Measurements from ENCODE around the gene PSMD7. TPM values are rescaled to one million over a fixed set of nuclear protein-coding genes. Genes with fewer than 3 reads are reported as not detected.

Gene PSMD7
- total RNA-seq, 1 donor = 70.1 TPM

DNA sequence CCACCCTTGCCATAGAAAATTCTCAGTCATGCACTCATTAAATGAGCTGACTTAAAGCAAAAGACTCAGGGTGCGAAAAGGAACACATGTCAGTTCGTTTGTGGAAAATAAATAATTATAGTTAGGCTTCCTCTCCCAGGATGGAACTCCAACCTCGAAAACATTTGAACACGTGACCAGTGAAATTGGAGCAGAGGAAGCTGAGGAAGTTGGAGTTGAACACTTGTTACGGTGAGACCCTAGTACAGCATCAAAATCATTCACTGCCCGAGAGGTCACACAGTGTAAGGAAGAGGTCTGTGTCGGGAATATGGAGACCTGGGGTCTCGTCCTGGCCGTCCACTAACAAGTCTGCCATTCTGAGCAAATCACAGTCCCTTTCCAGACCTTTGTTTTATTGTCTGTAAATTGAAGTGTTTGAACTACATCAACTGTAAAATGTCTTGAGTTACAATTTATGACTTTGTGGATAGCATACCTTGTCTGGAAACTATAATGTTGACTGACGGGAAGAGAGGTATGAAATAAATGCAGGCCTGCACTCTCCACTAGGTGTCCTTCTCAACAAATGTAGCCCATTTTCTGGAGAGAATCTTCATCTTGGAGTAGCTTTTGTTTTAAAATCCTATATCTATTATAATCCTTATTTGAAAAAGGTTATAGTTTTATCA, 7.7 kb downstream of the PSMD7 start:
- peak; percentile 35 for TF ChIP-seq CTCF (IDR thresholded peaks at IDR 0.05; ENCODE audit: insufficient read depth, low read length)
- no peak for DNase-seq (ENCODE audit: low read depth)
- no peak overlapping the region for H3K4me3 ChIP-seq (ENCODE audit: low read depth, low read length)

- TF ChIP-seq CTCF (IDR thresholded peaks at IDR 0.05; ENCODE audit: insufficient read depth, low read length) = no peak
These were observed 8.2 kb downstream of the PSMD7 start for GRCh38 chr16:74304835-74305176.

GRCh38 chr16:74305281-74305680, 8.7 kb downstream of the PSMD7 start:
- TF ChIP-seq CTCF (IDR thresholded peaks at IDR 0.05; ENCODE audit: insufficient read depth, low read length) = no peak
- DNase-seq (ENCODE audit: low read depth) = no peak
- no peak overlapping the region for H3K4me3 ChIP-seq (ENCODE audit: low read depth, low read length)

More at GRCh38 chr16:74304835-74305176, 8.2 kb downstream of the PSMD7 start:
- no peak for DNase-seq (ENCODE audit: low read depth)
- H3K4me3 ChIP-seq (ENCODE audit: low read depth, low read length) = no peak overlapping the region

- DNase-seq (ENCODE audit: low read depth) = no peak
- no peak overlapping the region for H3K4me3 ChIP-seq (ENCODE audit: low read depth, low read length)
- no peak for TF ChIP-seq CTCF (IDR thresholded peaks at IDR 0.05; ENCODE audit: insufficient read depth, low read length)
These were observed 9.6 kb downstream of the PSMD7 start for GRCh38 chr16:74305978-74306784.

DNA sequence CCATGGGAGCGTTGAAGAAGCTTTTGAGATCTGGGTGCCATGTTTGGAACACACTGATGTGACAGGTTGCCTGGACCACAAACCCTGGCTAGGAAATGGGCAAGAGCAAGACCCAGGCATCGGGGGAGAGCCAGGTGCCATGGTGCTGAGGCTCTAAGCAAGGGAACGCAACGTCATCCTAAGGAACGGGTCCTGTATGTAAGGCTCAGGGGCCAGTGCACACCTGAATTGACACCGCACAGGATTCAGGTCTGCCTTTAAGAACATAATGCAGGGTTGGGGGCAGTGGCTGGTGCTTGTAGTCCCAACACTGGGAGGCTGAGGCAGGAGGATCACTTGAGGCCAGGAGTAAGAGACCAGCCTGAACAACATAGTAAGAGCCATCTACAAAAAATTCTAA, 10.8 kb downstream of the PSMD7 start:
- no peak for TF ChIP-seq CTCF (IDR thresholded peaks at IDR 0.05; ENCODE audit: insufficient read depth, low read length)
- no peak for DNase-seq (ENCODE audit: low read depth)
- H3K4me3 ChIP-seq (ENCODE audit: low read depth, low read length) = no peak overlapping the region

GRCh38 chr16:74309789-74310781, 13.5 kb downstream of the PSMD7 start:
- peak; percentile 67 for DNase-seq (ENCODE audit: low read depth)
- TF ChIP-seq CTCF (IDR thresholded peaks at IDR 0.05; ENCODE audit: insufficient read depth, low read length) = peak; percentile 75
- H3K4me3 ChIP-seq (ENCODE audit: low read depth, low read length) = no peak overlapping the region
